Mesothelial cell of epicardium (in vitro differentiated cells): ENCODE measurements around the gene HSPA12B. TPM values are rescaled to one million over a fixed set of nuclear protein-coding genes. Genes with fewer than 3 reads are reported as not detected.
A peak's percentile ranks its signal among the peaks of the same experiment; 100 is the strongest.

Source experiments
- DNase-seq, 2 experiments: peaks; one replicate each; pipeline ENCODE4 v3.0.0; 2021; ENCODE audit warnings: low spot score in 2 of 2; ENCODE audit not compliant: unreplicated experiment in 2 of 2
- H3K27ac Mint-ChIP-seq: 2 replicates; pipeline ENCODE4 v1.8.0; 2021; ENCODE audit warnings: mixed read lengths
- H3K27me3 Mint-ChIP-seq: 2 replicates; pipeline ENCODE4 v1.8.0; 2021; ENCODE audit warnings: low read depth, mixed read lengths
- H3K36me3 Mint-ChIP-seq: 2 replicates; pipeline ENCODE4 v1.8.0; 2021; ENCODE audit warnings: mixed read lengths
- H3K4me1 Mint-ChIP-seq: 2 replicates; pipeline ENCODE4 v1.8.0; 2021; ENCODE audit warnings: mixed read lengths
- H3K4me3 Mint-ChIP-seq: 2 replicates; pipeline ENCODE4 v1.8.0; 2021; ENCODE audit warnings: mild to moderate bottlenecking, moderate library complexity, mixed read lengths
- H3K9me3 Mint-ChIP-seq: 2 replicates; pipeline ENCODE4 v1.8.0; 2021; ENCODE audit warnings: mixed read lengths
- total RNA-seq: library from RNA; stranded (reverse); gene quantifications from 3 replicates; pipeline ENCODE4 v1.2.1, GENCODE V29; 2021
- TF ChIP-seq, protein P1 (sequence below): fragments of 200-600 bp; sonication (generic); IDR thresholded peaks from one replicate; pipeline ENCODE4 v1.5.0; 2021; ENCODE audit warnings: antibody characterized with exemption; ENCODE audit not compliant: unreplicated experiment

HSPA12B gene
- total RNA-seq, 1 donor from 2014 or later, result 13.0 TPM

DNA sequence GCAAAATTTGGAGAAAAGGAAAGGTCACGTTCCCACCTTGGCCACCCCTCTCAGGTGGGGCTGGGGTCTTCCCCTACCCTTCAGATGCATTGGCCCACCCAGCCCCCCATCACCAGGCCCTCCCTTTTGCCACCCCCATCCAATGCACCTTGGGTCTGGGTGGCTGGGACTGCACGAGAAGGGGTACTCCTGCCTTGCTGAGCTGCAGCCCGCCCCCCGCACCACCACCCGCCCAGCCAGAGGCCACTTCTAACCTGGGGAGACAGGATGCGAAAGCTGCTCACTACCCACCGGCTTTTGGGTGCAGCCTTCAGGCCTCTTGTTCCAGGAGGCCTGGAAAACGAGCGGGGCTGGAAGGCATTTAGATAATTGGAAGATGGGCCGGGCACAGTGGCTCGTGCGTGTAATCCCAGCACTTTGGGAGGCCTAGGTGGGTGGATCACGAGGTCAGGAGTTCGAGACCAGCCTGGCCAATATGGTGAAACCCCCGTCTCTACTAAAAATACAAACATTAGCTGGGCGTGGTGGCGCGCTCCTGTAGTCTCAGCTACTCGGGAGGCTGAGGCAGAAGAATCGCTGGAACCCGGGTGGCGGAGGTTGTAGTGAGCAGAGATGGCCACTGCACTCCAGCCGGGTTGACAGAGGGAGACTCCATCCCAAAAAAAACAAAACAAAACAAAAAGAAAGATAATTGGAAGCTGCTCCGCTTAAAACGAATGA is 62.4 kb downstream of the HSPA12B start:
- no peaks in the 10 kb centered on the region for H3K27me3 Mint-ChIP-seq
- TF ChIP-seq, protein P1, sequence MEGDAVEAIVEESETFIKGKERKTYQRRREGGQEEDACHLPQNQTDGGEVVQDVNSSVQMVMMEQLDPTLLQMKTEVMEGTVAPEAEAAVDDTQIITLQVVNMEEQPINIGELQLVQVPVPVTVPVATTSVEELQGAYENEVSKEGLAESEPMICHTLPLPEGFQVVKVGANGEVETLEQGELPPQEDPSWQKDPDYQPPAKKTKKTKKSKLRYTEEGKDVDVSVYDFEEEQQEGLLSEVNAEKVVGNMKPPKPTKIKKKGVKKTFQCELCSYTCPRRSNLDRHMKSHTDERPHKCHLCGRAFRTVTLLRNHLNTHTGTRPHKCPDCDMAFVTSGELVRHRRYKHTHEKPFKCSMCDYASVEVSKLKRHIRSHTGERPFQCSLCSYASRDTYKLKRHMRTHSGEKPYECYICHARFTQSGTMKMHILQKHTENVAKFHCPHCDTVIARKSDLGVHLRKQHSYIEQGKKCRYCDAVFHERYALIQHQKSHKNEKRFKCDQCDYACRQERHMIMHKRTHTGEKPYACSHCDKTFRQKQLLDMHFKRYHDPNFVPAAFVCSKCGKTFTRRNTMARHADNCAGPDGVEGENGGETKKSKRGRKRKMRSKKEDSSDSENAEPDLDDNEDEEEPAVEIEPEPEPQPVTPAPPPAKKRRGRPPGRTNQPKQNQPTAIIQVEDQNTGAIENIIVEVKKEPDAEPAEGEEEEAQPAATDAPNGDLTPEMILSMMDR, result no peak
- peaks cover 36% of the 10 kb centered on the region for H3K4me1 Mint-ChIP-seq
- peak overlapping the region; percentile 82 for H3K4me3 Mint-ChIP-seq
- no peak overlapping the region for H3K27ac Mint-ChIP-seq
- H3K9me3 Mint-ChIP-seq, result no peaks in the 10 kb centered on the region
- DNase-seq, result no peak
- H3K36me3 Mint-ChIP-seq, result no peaks in the 10 kb centered on the region

DNA sequence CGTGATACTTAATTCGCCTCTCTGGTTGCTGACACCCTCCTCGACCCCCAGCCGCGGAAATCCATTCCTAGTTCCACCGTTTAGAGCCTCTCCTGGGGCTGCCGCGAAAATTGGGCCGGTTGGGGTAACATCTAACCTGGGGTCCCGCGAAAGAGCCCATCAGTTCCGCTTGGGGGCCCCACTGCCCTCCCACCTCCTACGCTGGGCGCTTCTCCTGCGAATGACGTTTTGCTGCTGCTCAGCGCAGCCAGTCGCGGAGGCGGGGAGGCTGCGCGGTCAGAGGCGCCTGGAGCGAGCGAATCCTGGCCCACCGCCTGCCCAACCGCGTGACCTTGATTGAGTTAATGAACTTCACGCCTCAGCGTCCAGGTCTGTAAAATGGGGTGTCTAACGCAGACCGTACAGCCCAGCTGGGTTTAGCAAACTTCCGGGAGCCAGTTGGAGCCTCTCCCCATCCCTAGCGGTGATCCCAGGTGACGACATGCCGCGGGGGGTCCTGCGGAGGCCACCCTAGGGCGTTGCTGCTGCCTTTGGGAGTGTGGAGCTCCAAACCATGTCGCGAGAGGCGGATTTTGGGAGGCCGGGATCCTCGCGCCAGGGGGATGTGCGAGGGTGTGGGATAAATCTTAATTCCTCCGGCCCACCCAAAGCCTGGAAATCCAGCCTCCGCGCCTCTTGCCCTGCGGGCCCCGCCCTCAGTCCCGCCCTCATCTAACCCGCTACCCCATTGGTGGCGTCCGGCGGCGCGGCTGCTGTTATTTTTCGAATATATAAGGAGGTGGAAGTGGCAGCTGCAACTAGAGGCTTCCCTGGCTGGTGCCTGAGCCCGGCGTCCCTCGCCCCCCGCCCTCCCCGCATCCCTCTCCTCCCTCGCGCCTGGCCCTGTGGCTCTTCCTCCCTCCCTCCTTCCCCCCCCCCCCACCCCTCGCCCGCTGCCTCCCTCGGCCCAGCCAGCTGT is 63.3 kb downstream of the HSPA12B start, which contains the start of gene CDC25B:
CDC25B (plus strand) TSS at position 800 of the 958 bp plus-strand sequence. CDS start 222 bp downstream, outside the sequence.
- Mint-ChIP-seq H3K36me3 (peaks cover 3% of the 10 kb centered on the region), H3K27me3 (no peaks in the 10 kb centered on the region), H3K27ac (peak within 1 kb of the TSS; percentile 66), H3K4me3 (peak within 1 kb of the TSS; percentile 82), H3K9me3 (no peaks in the 10 kb centered on the region), H3K4me1 (peaks cover 44% of the 10 kb centered on the region)
- TF ChIP-seq, protein P1, result peak; percentile 48
- peak; percentile 74 to 86 for DNase-seq

DNA sequence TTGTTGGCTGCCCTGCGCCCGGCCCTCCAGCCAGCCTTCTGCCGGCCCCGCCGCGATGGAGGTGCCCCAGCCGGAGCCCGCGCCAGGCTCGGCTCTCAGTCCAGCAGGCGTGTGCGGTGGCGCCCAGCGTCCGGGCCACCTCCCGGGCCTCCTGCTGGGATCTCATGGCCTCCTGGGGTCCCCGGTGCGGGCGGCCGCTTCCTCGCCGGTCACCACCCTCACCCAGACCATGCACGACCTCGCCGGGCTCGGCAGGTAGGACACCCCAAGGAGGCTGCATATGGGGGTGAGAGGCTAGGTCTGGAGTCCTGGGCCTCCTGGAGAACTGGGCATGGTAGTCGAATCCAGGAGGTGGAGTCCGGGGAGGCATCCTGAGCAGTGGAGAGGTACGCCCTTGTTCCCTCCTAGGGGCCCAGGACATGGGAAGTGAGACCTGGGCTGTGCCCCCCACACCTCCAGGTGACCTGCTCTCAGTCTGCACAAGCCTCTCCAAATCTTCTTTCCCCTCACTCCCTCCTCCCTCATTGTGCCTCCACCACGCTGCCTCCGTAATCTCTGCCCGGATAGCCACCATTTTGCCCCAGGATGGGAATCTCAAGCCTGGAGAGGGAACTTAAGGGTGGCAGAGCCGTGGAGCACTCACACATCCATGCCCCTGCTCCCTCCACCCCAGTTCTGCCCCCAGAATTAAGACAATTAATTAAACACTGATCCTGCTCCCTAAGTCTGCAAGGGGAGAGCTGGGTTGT is 64.2 kb downstream of the HSPA12B start:
- Mint-ChIP-seq H3K27me3 (no peaks in the 10 kb centered on the region), H3K27ac (no peak overlapping the region), H3K4me3 (peak overlapping the region; percentile 69), H3K4me1 (peaks cover 44% of the 10 kb centered on the region), H3K36me3 (peaks cover 6% of the 10 kb centered on the region), H3K9me3 (no peaks in the 10 kb centered on the region)
- TF ChIP-seq, protein P1, result no peak
- no peak for DNase-seq

DNA sequence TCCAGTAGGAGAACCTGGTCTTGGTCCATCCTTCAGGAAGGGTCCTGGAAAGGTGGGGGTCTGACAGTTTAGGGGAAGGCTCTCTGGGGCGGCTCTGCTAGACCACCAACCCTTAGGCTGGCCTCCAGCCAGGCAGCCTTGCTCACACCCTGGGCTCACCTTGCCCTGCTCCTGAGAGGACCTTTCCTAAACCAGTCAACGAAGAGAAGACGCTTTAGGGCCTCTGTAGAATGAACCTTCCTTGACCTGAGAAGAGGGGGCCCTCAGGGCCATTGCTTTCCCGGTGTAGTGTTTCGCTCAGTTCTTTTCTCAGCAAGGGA is 64.7 kb downstream of the HSPA12B start:
- Mint-ChIP-seq H3K4me3 (peak overlapping the region; percentile 69), H3K27me3 (no peaks in the 10 kb centered on the region), H3K36me3 (peaks cover 6% of the 10 kb centered on the region), H3K4me1 (peaks cover 44% of the 10 kb centered on the region), H3K27ac (peak overlapping the region; percentile 76), H3K9me3 (no peaks in the 10 kb centered on the region)
- no peak for DNase-seq
- TF ChIP-seq, protein P1, result no peak

DNA sequence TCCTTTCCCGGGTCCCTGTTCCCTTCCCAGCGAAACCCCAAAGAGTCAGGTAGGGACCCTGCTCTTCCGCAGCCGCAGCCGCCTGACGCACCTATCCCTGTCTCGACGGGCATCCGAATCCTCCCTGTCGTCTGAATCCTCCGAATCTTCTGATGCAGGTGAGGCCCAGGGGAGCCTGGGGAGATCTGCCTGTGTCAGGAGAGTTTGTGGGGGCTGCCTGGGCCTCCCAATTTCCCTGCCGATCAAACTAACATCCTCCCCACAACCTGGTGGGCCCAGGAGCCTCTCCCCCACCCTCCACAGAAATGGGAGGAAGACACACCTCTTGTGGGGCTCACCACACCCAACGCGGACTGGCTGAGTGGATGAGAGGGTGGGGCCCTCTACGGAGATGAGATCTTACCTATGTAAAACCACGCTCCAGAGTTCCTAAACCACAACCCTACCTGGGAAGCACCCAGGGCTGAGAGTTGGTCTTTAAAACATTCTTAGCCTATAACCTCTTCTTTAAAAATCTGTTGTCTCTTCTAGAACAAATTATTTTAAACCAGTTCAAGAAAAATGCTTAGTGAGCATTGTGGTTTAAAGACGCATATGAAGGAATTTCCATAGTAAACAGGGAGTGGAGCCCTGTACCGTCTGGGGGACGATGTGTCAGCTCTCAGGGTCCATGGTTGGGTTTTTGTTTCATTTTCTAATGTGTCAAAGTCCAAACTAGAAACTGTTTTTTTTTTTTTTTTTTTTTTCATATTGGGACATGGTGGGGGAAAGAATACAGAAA is 65.3 kb downstream of the HSPA12B start:
- Mint-ChIP-seq H3K4me3 (peak overlapping the region; percentile 69), H3K9me3 (no peaks in the 10 kb centered on the region), H3K36me3 (peaks cover 11% of the 10 kb centered on the region), H3K4me1 (peaks cover 44% of the 10 kb centered on the region), H3K27me3 (no peaks in the 10 kb centered on the region), H3K27ac (peak overlapping the region; percentile 76)
- DNase-seq, result no peak
- TF ChIP-seq, protein P1, result no peak
